GM21723 (cell line): Measurements from ENCODE around the gene FLRT2.

Source experiments
- ATAC-seq: cut with Tn5 transposase; IDR thresholded peaks from one replicate; pipeline ENCODE4 v1.9.1; 2021; ENCODE audit warnings: mild to moderate bottlenecking, moderate library complexity; ENCODE audit not compliant: unreplicated experiment

FLRT2 gene

GRCh38 chr14:85625925-85626585 lies 96.1 kb downstream of the FLRT2 start:
- no peak for ATAC-seq

GRCh38 chr14:85634205-85634604 lies 104.3 kb downstream of the FLRT2 start:
- no peak for ATAC-seq

GRCh38 chr14:85644211-85644610 lies 114.3 kb downstream of the FLRT2 start:
- ATAC-seq: no peak

GRCh38 chr14:85653029-85653428 lies 123.1 kb downstream of the FLRT2 start:
- ATAC-seq: no peak

- no peak for ATAC-seq
Measured at GRCh38 chr14:85660243-85660922, 130.4 kb downstream of the FLRT2 start.

GRCh38 chr14:85662096-85662495 lies 132.2 kb downstream of the FLRT2 start:
- no peak for ATAC-seq

GRCh38 chr14:85663256-85663655 lies 133.3 kb downstream of the FLRT2 start:
- ATAC-seq: no peak

- ATAC-seq: no peak
Measured at GRCh38 chr14:85663667-85664066, 133.7 kb downstream of the FLRT2 start.

- ATAC-seq: no peak
Measured at GRCh38 chr14:85675957-85676356, 146.0 kb downstream of the FLRT2 start.

- no peak for ATAC-seq
Measured at GRCh38 chr14:85686908-85687307, 157.0 kb downstream of the FLRT2 start.

- ATAC-seq: no peak
Measured at GRCh38 chr14:85687456-85687855, 157.5 kb downstream of the FLRT2 start.

- no peak for ATAC-seq
Measured at GRCh38 chr14:85688006-85688405, 158.1 kb downstream of the FLRT2 start.

GRCh38 chr14:85695300-85695699 lies 165.4 kb downstream of the FLRT2 start:
- no peak for ATAC-seq

- ATAC-seq: no peak
Measured at GRCh38 chr14:85701116-85701515, 171.2 kb downstream of the FLRT2 start.

- ATAC-seq: no peak
Measured at GRCh38 chr14:85701763-85702162, 171.8 kb downstream of the FLRT2 start.

GRCh38 chr14:85702191-85702590 lies 172.2 kb downstream of the FLRT2 start:
- ATAC-seq: no peak

GRCh38 chr14:85702997-85703396 lies 173.1 kb downstream of the FLRT2 start:
- ATAC-seq: no peak
